Activated naive CD4-positive, alpha-beta T cell treated with anti-CD3 and anti-CD28 coated beads, Interleukin-2, amount 50 U/mL, for 72 hours (primary cell): ENCODE results near the gene IP6K1. TPM values are rescaled to one million over a fixed set of nuclear protein-coding genes. Genes with fewer than 3 reads are reported as not detected.
"Not testable (repeated sequence)": the region's sequence is repeated elsewhere in the genome, so short reads cannot be mapped to it uniquely, and the experiment has no call there.

ENCODE experiments used
- ATAC-seq, 2 donors: fragments of 150-1000 bp; cut with Tn5 transposase; 2 replicates each; pipeline ENCODE4 v1.10.0; 2021; ENCODE audit warnings: mild to moderate bottlenecking in 2 of 2, moderate library complexity in 2 of 2
- DNase-seq, 2 donors: peaks; one replicate each; pipeline ENCODE4 v3.0.0; 2021 to 2022; ENCODE audit warnings: low spot score in 2 of 2
- H3K27ac Mint-ChIP-seq, 2 donors: one replicate each; pipeline ENCODE4 v1.8.0; 2022; ENCODE audit warnings: mild to moderate bottlenecking in 2 of 2, mixed read lengths in 2 of 2
- H3K36me3 Mint-ChIP-seq, 2 donors: one replicate each; pipeline ENCODE4 v1.8.0; 2022; ENCODE audit warnings: mixed read lengths in 2 of 2
- H3K9me3 Mint-ChIP-seq, 2 donors: one replicate each; pipeline ENCODE4 v1.8.0; 2022; ENCODE audit warnings: mixed read lengths in 2 of 2
- total RNA-seq, 2 donors: library from RNA; stranded (reverse); gene quantifications; one replicate each; pipeline ENCODE4 v1.2.3, GENCODE V29; 2022

Gene IP6K1
- total RNA-seq, 2 donors from 2014 or later = 26.2 to 26.9 TPM

DNA sequence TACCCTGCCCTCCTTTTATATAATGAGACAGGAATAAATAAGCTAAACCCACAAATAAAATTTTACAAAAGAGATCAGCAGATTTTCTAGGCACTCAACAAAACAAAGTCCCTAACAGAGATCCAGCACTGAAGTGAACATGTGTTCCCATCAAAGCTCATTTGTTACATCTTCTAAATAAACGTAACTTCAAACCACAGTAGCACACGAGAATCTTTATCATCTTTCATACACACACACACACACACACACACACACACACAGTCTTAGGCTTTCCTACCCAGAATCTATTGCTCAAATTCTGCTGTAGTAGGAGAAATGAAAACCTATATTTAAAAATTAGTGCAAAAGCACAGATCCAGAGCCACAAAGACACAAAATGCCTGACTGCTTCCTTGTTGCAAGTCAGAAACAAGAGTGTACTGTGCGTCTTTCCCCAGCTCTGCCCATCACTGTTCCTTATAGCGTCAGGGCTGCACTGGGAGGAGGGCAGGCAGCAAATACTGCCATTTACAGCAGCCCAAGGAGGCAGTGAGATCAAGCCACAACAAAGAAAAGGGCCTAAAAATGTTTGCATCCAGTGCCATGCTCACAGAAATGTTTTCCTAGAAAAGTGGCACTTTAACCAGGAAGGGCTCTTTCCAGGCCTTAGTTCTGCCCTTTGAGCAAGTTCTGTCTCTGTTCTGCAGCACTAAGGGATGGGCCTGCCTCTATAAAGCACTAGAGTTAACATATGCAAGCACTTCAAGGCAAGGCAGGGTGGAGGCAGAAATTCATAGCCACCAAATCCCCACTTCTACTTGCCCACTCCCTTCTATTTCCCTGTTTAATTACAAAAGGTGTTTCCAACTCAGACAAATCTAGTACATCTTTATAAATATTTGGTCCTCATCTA lies 6.0 kb downstream of the IP6K1 start:
- DNase-seq (no peak), ATAC-seq (no peak)
- Mint-ChIP-seq H3K27ac (peak overlapping the region; percentile 15 to 68), H3K36me3 (peaks cover under 1 to 2% of the 10 kb centered on the region in 2 donors), H3K9me3 (no peaks in the 10 kb centered on the region)

DNA sequence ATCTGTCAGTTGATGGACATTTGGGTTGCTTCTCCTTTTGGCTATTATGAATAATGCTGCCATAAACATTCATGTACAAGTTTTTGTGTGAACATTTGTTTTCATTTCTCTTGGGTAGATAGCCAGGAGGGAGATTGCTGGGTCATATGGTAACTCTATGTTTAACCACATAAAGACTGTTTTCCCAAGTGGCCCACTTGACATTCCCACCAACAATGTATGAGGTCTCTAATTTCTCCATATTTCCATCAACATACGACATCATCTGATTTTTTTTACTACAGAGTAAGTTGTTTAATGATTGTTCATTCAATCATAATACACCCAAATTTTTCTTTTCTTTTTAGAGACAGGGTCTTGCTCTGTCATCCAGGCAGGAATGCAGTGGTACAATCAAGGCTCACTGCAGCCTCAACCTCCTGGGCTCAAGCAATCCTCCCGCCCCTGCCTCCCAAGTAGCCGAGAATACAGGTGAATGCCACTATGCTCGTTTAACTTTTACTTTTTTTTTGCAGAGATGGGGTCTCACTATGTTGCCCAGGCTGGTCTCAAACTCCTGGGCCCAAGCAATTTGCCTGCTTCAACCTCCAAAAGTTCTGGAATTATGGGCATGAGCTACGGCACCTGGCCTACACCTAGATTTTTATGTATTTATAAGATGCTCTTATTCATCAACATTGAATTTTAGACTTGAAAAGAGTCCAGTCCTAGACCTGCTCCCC lies 6.8 kb downstream of the IP6K1 start:
- no peak for ATAC-seq
- no peak for DNase-seq
- Mint-ChIP-seq H3K9me3 (no peaks in the 10 kb centered on the region), H3K27ac (peak overlapping the region; percentile 15 to 68), H3K36me3 (no peaks in the 10 kb centered on the region)

DNA sequence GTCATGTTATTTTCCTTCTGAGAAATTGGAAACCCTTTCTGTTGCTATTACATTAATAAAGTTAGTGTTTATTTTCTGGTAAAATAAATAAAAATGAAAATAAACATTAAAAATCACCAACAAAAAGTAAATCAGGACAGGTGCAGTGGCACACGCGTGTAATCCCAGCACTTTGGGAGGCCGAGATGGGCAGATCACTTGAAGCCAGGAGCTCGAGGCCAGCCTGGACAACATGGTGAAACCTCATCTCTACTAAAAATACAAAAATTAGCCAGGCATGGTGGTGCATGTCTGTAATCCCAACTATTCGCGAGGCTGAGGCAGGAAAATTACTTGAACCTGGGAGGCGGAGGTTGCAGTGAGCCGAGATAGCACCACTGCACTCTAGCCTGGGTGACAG lies 10.2 kb downstream of the IP6K1 start:
- not testable (repeated sequence) for H3K27ac Mint-ChIP-seq, ATAC-seq, H3K36me3 Mint-ChIP-seq, H3K9me3 Mint-ChIP-seq, DNase-seq

DNA sequence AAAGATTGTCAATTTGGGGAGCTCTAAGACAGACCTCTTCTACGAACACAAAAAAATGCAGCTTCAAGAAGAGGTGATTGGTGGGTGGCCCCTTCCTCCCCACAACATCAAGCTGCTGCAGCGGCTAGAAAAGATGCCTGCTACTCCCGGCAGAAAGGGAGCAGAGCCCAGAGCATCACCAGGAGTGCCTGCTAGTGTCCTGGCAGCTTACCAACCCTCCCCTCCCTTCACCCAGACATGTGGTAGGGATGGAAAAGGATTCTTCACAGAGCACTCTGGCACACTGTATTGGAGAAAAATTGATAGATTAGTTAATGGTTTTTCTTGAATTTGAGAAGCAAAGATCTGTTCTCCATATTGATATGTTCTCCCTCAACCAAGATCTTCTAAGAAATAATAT lies 10.8 kb downstream of the IP6K1 start:
- H3K36me3 Mint-ChIP-seq = no peaks in the 10 kb centered on the region
- no peak for ATAC-seq
- no peaks in the 10 kb centered on the region for H3K9me3 Mint-ChIP-seq
- no peak for DNase-seq
- no peak overlapping the region for H3K27ac Mint-ChIP-seq

DNA sequence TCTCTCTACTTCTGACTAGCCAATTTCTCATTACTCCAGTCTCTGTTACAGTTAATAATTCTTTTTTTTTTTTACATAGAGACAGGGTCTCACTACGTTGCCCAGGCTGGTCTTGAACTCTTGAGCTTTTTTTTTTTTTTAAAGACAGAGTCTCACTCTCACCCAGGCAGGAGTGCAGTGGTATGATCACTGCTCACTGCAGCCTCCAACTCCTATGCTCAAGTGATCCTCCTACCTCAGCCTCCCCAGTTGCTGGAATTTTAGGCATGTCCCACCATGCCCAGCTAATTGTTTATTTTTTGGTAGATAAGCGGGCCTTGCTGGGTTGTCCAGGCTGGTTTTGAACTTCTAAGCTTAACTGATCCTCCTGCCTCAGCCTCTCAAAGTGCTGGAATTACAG lies 13.6 kb downstream of the IP6K1 start:
- DNase-seq (no peak), ATAC-seq (no peak)
- Mint-ChIP-seq H3K36me3 (peaks cover 0 to 18% of the 10 kb centered on the region in 2 donors), H3K27ac (no peak overlapping the region), H3K9me3 (no peaks in the 10 kb centered on the region)

DNA sequence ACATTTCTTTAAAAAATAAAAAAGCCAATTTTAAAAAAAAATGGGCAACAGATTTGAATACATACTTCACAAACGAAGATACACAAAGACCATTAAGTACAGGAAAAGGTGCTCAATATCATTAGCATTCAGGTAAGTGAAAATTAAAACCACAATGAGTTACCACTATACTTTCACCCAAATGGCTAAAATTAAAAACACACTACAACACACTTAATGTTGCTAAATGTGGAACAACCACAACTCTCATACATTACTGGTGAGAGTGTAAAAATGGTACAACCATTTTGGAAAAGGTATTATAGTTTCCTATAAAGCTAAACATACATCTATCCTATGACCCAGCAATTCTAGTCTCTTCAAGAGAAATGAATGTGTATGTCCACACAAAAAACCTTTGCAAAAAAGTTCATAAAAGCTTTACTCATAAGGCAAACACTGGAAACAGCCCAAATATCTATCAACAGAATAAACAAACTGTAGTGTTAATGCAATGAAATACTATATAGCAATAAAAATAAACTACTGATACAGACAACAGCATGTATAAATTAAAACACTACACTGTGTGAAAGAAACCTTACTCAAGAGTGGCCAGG lies 14.9 kb downstream of the IP6K1 start:
- no peaks in the 10 kb centered on the region for H3K9me3 Mint-ChIP-seq

DNA sequence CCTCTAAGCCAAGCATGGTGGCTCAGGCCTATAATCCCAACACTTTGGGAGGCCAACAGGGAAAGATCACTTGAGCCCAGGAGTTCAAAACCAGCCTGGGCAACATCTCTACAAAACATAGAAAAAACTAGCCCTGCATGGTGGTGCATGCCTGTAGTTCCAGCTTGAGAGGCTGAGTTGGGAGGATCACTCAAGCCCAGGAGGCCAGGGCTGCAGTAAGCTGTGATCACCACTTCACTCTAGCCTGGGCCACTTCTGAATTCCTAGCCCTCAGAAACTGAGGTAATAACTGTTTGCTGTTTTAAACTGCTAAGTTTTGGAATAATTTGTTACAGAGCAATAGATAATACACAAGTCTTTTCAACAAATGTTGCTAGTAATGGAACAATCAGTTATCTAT lies 16.4 kb downstream of the IP6K1 start:
- ATAC-seq = no peak
- Mint-ChIP-seq H3K9me3 (no peaks in the 10 kb centered on the region), H3K36me3 (peaks cover 0 to 18% of the 10 kb centered on the region in 2 donors), H3K27ac (peak overlapping the region; percentile 50 to 55)
- no peak for DNase-seq

More for the DNA sequence above, 14.9 kb downstream of the IP6K1 start:
- Mint-ChIP-seq H3K36me3 (peaks cover 0 to 18% of the 10 kb centered on the region in 2 donors), H3K27ac (no peak overlapping the region)
- DNase-seq (no peak), ATAC-seq (no peak)

DNA sequence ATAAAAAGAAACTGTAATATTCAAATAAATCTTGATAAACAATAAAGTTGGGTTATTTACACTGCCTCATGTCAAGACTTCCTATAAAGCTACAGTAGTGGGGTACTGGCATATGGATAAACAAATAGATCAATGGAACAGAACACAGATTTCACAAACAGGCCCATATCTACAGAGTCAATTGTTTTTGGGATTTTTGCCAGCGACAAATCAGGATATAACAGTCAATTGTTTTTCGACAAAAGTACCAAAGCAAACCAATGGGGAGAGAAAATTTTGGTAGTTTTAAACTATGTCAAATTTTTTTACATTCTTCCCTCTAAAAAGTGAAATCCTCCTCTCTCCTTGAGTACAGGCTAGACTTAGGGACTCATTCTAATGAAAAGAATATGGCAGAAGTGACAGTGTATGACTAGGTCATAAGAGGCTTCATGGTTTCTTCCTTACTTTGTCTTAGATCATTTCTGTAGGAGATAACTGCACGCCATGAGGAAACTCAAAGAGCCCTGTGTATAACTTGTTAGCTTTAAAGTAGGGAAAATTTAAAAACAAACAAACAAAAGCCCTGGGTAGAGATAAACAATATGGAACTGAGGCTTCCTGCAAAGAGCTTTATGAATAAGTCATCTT lies 16.9 kb downstream of the IP6K1 start:
- H3K36me3 Mint-ChIP-seq = peaks cover 0 to 18% of the 10 kb centered on the region in 2 donors
- DNase-seq = no peak
- ATAC-seq = peak in 1 of 2 donors; percentile 40
- H3K9me3 Mint-ChIP-seq = no peaks in the 10 kb centered on the region
- peak overlapping the region in 1 of 2 donors; percentile 50 for H3K27ac Mint-ChIP-seq

DNA sequence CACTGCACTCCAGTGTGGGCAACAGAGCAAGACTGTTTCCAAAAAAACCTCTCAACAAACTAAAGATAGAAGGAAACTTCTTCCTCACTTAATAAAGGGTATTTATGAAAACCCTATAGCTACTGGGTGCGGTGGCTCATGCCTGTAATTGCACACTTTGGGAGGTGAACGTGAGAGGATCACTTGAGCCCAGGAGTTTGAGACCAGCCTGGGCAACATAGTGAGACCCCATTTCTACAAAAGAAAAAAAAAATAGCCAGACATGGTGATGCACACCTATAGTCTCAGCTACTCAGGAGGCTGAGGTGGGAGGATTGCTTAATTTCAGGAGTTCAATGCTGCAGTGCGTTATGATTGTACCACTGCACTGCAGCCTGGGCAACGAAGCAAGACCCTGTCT lies 22.4 kb downstream of the IP6K1 start:
- ATAC-seq (no peak), DNase-seq (no peak)
- Mint-ChIP-seq H3K9me3 (no peaks in the 10 kb centered on the region), H3K36me3 (peaks cover 0 to 4% of the 10 kb centered on the region in 2 donors), H3K27ac (no peak overlapping the region)

DNA sequence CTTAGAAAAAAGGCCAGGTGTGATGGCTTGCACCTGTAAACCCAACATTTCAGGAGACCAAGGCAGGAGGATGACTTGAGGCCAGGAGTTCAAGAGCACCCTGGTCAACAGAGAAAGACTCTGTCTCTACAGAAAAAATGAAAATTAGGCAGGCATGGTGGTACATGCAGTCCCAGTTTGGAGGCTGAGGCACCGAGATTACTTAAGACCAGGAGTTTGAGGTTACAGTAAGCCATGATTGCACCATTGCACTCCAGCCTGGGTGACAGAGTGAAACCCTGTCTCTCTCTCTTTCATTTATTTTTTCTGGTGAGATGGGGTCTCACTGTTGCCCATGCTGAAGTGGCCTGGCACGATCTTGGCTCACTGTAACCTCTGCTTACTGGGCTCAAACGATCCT lies 24.7 kb downstream of the IP6K1 start:
- no peak for ATAC-seq
- no peak for DNase-seq
- Mint-ChIP-seq H3K9me3 (no peaks in the 10 kb centered on the region), H3K27ac (no peak overlapping the region), H3K36me3 (no peaks in the 10 kb centered on the region)

DNA sequence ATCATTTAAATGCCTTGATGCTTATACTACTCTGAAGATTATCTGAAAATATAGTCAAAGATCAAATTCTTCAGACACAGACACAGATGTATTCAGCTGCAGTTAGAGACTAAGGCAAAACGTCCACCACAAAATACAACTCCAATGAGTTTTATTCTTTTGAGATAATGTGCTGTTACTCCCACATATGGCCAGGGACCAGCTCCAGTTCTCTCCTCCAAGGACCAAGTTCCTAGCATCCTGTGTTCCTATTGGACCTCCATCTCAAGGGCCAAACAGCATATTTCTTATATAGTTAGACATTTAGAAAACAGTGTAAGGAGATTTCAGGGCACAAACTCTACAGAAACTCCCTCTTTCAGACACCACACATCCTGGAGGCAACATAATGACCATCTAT lies 27.1 kb downstream of the IP6K1 start:
- Mint-ChIP-seq H3K27ac (no peak overlapping the region), H3K36me3 (no peaks in the 10 kb centered on the region), H3K9me3 (no peaks in the 10 kb centered on the region)
- ATAC-seq (no peak), DNase-seq (no peak)

DNA sequence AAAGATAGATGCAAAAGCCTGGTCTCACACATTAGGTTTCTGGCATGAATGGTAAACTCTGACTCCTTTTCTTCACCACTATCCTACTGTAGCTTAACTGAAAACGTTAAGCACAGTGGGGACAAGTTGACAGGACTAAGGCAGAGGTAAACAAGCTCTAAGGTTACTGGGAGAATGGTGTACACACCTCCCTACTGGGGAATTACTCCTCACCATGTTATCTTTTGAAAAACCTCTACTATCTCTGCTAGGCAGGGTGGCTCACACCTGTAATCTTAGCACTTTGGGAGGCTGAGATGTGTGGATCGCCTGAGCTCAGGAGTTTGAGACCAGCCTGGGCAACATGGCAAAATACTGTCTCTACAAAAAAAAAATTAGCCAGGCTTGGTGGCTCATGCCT lies 29.1 kb downstream of the IP6K1 start:
- no peak for ATAC-seq
- no peaks in the 10 kb centered on the region for H3K36me3 Mint-ChIP-seq
- H3K27ac Mint-ChIP-seq = no peak overlapping the region
- no peaks in the 10 kb centered on the region for H3K9me3 Mint-ChIP-seq
- DNase-seq = no peak

DNA sequence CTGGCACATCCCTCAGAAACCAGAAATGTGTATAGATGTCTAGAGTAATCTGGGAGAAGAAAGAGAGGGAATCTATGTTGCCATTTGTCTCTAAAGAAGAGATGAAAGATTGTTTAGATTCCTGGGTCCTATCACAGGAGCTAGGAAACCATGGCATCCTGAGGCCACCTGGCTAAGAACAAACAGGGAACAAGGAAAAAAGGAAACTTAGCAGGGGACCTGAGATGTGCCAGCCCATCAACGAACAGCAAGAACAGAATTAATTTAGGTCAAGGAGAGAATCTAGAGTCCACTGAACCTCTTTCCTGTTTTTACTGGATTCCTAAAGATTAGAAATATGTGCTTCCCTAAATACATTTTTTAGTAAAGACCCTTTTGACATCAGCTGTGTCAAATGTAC lies 30.3 kb downstream of the IP6K1 start:
- Mint-ChIP-seq H3K36me3 (no peaks in the 10 kb centered on the region), H3K9me3 (no peaks in the 10 kb centered on the region), H3K27ac (peak overlapping the region in 1 of 2 donors; percentile 66)
- no peak for DNase-seq
- ATAC-seq = no peak

DNA sequence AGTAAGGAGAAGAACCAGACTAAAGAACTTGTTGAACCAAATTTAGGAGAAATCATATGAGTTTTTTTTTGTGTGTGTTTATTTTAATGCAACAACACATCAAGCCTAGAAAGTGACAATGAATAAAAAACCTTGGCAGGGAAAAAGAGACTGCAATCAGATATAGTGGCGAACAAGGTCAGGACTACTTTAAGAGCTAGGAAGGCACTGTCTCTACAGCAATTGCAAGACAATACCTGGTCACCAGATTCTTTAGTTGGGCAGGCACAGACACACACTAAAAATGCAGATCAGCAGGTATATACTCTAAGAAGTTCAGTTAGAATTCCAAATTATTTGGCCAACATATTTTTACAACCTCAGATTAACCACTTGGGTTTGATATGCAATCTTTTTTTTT lies 31.8 kb downstream of the IP6K1 start:
- H3K36me3 Mint-ChIP-seq = no peaks in the 10 kb centered on the region
- H3K27ac Mint-ChIP-seq = no peak overlapping the region
- H3K9me3 Mint-ChIP-seq = no peaks in the 10 kb centered on the region
- no peak for DNase-seq
- ATAC-seq = no peak

DNA sequence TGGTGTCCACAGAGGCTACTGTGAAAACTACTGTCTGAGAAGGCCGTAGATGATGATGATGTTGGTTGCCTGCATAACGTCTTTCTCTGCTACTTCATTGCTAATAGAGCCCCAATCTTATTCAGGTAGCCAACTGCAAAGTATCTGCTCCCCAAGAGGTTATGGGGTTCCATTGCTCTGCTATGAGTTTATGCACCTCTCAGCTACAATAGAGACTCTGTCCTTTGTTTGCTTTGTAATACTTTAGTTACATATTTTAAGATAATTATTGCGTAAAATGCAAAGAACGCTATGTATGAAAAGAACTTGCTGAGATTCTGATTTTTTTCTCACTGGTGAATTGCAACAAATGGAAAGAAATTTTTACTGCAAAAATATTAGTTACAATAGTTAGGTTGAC lies 34.8 kb downstream of the IP6K1 start:
- H3K9me3 Mint-ChIP-seq = no peaks in the 10 kb centered on the region
- DNase-seq (no peak), ATAC-seq (no peak)
- no peak overlapping the region for H3K27ac Mint-ChIP-seq
- no peaks in the 10 kb centered on the region for H3K36me3 Mint-ChIP-seq

DNA sequence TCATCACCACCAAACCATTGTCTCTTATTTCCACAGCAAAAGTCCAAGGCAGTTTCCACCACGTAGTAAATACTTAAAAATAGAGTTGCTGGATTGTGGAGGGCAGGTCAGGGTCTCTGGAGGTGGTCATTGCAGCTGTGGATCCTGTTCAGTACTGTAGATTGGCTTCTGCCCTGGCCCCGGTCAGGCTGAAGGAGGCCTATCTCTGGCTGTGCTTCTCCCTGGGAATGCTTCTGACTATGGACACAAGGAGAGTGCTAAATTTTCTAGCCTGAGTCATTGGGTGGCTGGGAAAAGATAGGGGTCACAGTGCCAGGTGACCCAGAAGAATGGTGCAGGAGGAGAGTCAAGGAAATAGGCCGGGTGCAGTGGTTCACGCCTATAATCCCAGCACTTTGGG lies 36.3 kb downstream of the IP6K1 start:
- no peaks in the 10 kb centered on the region for H3K36me3 Mint-ChIP-seq
- no peaks in the 10 kb centered on the region for H3K9me3 Mint-ChIP-seq
- DNase-seq (no peak), ATAC-seq (no peak)
- H3K27ac Mint-ChIP-seq = no peak overlapping the region

DNA sequence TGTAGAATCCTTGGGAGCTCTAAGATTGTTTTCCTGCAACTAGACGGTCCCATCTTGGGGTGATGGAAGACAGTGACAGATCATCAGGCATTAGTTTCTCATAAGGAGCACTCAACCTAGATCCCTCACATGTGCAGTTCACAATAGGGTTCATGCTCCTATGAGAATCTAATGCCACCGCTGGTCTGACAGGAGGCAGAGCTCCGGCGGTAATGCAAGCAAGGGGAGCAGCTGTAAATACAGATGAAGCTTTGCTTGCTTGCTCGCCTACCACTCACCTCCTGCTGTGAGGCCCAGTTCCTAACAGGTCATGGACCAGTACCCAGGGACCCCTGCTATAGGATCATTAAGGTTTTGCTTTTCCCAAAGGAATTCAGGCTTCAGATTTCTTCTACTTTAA lies 37.5 kb downstream of the IP6K1 start:
- not testable (repeated sequence) for H3K9me3 Mint-ChIP-seq, ATAC-seq, DNase-seq, H3K27ac Mint-ChIP-seq, H3K36me3 Mint-ChIP-seq
